Fibroblast of mammary gland (primary cell): Measurements from ENCODE around the gene GPR61.

Experiments used
- DNase-seq: peaks from one replicate; pipeline ENCODE4 v3.0.0-alpha.2; 2010; ENCODE audit warnings: low read depth
- H3K4me3 ChIP-seq: 2 replicates; pipeline ENCODE4 v1.5.1; 2011; ENCODE audit warnings: low read depth, mild to moderate bottlenecking, low read length, moderate library complexity; ENCODE audit not compliant: control insufficient read depth
- CTCF ChIP-seq: conservative IDR thresholded peaks from 2 replicates; pipeline ENCODE4 v1.5.1; 2011; ENCODE audit warnings: low read depth, low read length, inconsistent platforms; ENCODE audit not compliant: control insufficient read depth, insufficient read depth

GPR61 gene

DNA sequence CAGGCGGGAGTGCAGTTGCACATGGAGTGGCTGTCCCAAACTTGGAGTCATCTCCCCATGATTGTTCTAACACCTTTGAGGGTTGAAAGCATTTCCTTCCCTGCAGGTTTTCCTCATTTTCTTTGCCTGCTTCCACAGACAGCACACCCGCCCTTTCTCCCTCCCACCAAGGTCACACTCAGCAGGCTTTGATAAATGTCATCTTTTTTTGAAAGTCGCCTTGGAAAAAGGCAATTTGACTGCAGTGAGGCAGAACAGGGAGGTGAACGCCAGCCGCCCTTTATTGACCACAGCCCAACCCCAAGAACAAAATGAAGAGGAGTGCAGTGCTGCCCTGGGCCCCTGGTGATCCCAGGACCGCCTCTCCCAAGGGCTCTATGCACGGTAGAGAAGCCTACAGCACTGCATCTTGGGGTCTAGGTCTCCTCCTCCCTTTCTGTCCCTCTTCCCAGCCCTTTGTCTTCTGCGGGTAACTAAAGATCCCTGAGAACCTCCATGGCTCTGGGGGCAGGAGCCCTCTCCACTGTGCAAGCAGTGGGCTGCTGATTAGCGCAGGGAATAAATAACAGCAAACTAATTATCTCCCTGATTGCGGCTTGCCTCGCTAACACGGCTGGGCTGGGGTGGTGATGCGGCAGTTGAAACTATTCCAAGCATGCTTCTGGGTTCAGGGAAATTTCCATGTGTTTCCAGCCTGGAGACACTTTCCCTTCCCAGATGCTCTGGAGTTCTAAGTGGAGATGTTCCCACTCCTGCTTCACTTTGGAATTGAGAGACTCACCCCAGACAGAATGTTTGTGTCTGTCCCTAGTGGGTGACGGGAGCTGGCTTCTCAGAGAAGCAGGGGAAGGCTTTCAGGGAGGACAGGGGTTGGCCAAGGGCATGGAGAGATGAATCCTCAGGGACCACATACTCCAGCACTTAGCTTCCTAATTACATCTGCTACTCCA, 18.4 kb upstream of the GPR61 start:
- no peak overlapping the region for H3K4me3 ChIP-seq
- DNase-seq, result no peak
- no peak for TF ChIP-seq CTCF

DNA sequence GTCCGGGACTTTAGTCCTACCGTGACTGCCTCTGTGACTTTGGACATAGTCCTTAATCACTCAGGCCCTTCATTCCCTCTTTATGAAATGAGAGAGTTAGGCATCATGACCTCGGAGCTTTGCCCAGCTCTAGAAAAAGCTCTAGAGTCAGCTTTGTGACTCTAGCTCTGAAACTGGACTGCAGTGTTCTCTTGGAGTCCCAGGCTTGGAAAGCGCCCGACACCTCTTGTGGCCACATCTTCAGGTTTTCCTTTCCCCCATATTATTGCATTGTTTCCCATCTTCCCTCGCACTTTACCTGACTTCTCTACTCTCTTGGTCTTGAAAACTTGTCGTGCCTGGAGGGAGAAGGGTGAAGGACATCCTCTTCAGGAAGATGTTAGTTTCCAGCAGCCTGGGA, 17.6 kb upstream of the GPR61 start:
- TF ChIP-seq CTCF, result no peak
- no peak for DNase-seq
- H3K4me3 ChIP-seq, result no peak overlapping the region

DNA sequence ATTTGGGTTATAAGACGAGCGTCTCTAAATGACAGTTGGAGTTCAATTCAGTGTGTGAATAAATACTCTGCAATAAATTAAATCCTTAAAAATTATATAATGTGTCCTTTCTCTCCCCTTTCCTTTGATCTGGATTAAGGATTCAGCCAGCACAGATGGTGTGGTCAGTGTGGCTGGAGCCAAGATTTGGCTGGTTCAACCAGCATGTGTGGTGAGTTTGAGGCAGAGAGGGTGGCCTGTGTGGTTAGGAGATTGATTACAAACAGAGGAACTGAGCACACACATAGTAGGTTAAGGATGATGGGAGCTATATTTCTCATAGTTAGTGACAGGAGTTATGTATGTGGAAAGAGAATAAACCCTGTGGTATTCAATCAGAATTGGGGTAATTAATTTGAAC, 16.0 kb upstream of the GPR61 start:
- no peak for TF ChIP-seq CTCF
- DNase-seq, result peak; percentile 42
- H3K4me3 ChIP-seq, result no peak overlapping the region

DNA sequence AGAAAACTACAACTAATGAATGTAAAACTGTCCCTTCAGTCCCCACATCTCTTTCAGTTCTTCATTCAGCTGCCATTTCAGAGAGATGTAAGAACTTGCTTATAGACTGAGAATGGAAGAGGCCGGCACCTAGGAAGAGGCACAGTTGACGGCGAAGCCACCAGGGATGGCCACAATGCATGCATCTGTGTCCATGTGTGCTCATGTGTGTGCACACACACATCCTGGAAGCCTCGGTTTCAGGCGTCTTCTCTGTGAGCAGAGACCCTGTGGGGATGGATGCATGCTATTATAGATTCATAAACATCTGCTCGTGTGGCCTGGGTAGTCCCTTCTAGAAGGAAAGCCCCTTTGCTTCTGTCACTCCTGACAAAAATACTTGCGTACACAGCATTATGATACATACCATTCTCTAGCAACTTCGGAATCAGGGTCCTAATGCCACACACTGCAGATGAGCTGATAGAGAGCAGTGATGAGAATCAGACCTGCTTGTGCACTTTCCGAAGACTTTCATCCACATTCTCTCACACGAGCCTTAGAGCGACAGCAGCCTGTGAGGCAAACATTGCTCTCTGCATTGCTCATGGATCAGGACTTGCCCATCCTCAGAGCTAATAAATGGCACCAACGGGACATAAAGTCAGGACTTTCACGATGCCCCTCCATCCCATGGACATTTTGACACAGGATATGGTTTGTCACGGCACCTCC, 12.4 kb upstream of the GPR61 start:
- TF ChIP-seq CTCF, result no peak
- DNase-seq, result no peak

DNA sequence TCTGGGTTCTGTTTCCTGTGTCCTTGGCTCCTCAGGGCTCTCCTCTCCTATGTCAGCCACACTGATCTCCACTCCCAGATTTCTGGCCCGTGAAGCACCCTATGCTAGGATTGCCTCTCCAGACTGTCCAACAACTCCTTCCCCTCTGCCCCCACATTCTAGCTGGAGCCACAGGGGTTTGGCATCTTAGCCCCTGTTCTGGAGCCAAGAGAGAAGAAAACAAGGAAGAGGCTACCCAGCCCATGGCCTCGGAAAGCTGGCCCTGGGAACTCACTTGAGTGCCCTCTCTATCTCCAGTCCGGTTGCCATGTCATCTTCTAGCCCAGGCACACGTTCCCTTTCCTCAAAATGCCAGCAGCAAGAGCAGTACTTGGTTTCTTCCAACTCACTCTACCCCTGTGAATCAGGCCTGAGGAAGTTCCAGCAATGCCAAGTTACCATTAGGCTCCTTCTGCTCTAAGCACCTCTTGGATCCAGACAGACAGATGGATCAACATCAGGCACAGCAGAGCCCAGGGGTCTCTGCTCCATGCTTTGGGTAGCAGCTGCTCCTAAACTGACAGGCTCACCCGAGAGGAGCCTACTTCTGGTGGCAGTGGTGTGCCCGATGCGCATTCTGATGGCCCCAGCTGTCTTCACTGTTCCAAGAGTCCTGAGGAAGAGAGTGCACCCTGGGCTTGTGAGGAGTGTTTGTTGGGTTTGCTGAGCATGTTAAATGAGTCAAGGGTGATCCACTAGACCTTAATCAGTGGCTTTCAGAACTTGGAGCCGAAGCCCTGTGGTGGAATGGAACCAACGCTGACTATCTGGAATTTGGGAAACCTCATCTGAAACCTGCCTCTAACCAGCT, 11.6 kb upstream of the GPR61 start:
- no peak for TF ChIP-seq CTCF
- no peak overlapping the region for H3K4me3 ChIP-seq
- no peak for DNase-seq

More for the DNA sequence above, 12.4 kb upstream of the GPR61 start:
- H3K4me3 ChIP-seq, result no peak overlapping the region

DNA sequence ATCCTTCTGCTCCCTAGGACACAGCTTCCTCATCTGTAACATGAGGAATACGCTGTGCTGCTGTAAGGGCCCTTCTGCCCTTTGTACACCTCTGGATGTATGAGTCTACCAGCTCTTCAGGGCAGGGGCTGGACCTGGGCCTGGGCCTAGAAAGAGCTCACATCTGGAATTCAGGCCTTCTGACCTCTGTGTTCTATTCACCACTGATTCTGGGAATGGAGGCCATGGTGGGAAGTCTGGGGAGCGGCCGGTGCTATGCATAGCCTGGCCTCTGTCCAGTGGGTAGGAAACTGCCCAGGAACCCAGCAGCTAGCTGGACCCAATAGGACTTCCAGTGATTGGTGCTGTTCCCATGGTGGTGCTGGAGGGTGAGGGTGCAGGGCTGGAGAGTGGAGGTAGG, 11.0 kb upstream of the GPR61 start:
- TF ChIP-seq CTCF, result no peak
- DNase-seq, result peak; percentile 33
- no peak overlapping the region for H3K4me3 ChIP-seq
